ENCODE data around the gene CDON.

CDON gene

GRCh38 chr11:126072141-126072741 lies 9.6 kb upstream of the CDON start:
- TF ChIP-seq POLR2A (IDR thresholded peaks at IDR 0.05; ENCODE audit: low read length) (no peak), GATA1 (IDR thresholded peaks at IDR 0.05; ENCODE audit: low read depth, low read length) (no peak)
- DNase-seq: no peak

- no peak for DNase-seq
- TF ChIP-seq GATA1 (IDR thresholded peaks at IDR 0.05; ENCODE audit: low read depth, low read length) (no peak), POLR2A (IDR thresholded peaks at IDR 0.05; ENCODE audit: low read length) (no peak)
These were observed 814 bp upstream of the CDON start for GRCh38 chr11:126063507-126063852.

DNA sequence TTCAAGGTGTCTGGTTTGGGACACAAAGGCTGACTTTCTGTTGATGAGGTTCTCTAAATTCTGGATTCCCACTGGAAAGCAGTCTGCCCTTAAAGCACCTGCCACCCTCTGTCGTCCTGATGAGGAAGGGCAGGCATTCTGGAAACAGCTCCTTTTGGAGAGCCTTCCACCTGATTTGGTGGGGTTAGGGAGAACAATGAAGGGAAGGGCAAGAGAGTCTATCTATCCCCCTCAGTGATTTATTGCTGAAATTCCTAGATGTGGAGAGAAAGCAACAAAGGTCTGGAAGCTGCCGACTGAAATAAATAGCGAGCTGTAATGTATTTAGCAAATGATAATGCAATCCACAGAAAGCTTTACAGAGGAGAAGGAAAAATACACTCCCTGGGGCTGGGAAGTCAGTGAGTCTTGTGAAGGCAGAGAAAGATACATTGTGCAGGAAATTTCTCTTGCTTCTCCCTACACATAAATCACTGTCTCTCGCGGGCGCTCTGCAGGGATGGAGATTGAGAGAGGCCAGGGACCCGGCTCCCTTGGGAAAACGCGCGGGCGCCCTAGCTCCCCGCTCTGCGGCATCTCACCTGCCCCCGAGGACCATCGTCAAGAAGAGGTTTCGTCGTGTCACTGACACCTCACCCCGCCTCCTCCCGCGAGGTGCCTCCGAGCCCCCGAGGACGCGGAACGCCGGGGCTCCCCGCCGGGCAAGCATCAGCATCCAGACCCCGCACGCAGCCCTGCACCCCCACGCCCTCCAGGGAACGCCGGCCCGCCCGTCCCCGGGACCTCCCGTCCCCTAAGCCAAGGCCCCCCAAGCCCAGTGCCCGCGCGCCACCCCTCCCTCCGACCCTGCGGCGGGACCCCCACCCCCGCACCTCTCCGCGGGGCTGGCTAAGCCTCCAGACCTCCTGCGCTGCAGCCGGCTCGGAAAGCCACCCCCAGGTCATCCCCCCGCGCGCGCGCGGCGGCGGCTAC lies 673 bp downstream of the CDON start:
- TF ChIP-seq GATA1 (IDR thresholded peaks at IDR 0.05; ENCODE audit: low read depth, low read length): no peak
- TF ChIP-seq POLR2A (IDR thresholded peaks at IDR 0.05; ENCODE audit: low read length): no peak
- peak in 1 of 2 experiments; percentile 18 for DNase-seq

DNA sequence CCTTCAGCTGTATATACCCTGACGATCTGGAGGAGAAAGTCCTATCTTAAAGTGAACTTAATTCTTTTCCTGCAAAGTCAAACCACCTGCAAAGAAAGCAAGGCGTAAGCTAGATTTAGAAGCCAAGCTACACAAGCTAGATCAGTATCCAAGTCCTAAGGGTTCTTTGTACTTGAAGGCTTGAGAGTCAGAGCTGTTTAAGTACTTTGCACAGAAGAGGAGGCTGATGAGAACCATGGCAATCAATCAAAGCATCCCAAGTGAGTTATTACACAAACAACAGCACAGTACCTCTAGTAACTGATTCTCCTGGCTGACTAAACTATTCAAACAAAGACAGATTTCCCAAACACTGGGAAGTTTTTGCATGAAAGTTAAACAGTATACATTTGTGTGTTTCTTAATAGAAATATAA lies 1.9 kb downstream of the CDON start:
- TF ChIP-seq POLR2A (IDR thresholded peaks at IDR 0.05; ENCODE audit: low read length): no peak
- no peak for TF ChIP-seq GATA1 (IDR thresholded peaks at IDR 0.05; ENCODE audit: low read depth, low read length)
- DNase-seq: peak in 1 of 2 experiments; percentile 3

DNA sequence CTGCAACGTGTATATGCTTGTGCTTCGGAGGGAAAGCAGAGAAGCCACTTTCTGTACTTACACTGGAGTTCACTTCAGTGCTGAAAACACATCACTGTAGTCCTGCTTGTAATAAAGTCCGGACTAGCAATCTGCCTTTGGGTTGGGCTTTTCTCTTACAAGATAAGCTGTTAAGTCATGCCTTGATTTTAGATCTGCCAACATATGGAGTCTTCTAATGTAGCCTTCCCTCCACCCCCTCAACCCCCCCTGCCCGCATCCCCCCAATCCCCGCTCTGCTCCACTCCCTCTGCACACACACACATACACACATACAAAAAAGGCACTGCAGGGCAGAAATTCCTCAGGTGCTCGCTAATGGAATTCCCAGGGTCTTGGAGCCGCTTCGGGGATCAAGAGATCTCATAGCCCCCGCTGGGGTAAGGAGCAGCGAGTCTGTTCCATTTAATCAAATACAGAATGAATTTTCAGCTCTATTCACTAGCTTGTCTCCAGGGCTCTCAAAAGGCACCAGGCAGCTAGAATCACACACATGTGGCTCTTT lies 3.4 kb downstream of the CDON start:
- no peak for DNase-seq
- TF ChIP-seq POLR2A (IDR thresholded peaks at IDR 0.05; ENCODE audit: low read length): no peak
- TF ChIP-seq GATA1 (IDR thresholded peaks at IDR 0.05; ENCODE audit: low read depth, low read length): no peak

DNA sequence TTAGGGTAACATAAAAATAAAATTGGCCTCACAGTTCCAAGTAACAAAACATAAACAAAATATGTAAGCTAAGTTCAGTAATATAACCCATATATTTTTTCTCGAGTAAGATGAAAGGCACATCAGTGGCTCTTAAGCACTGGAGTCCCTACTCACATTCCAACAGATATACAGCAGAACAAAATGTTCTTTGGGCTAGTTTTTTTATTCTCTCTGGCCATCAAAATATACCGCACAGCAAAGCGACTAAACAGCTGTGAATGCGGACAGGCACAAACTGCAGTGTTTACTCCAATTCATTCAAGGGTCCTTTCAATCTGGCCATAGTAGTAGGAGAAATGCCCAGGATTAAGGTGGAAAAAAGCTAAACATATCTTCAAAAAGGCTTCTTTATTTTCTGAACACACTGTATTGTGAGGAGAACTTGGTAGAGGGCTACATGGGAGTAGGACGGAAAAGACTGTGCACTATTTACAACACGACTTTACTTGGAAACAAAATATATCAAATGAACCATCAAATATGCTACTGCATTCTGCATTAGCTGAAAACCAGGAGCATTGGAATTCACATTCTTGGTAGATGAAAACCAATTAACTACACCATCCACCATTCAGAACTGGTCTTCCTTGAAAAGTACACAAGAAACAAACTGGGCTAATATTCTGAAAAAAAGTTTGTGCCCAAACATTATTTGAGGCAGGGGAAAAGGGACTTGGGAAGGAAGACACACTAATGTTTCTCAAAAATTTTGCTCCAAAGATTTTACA lies 4.4 kb downstream of the CDON start:
- no peak for TF ChIP-seq GATA1 (IDR thresholded peaks at IDR 0.05; ENCODE audit: low read depth, low read length)
- TF ChIP-seq POLR2A (IDR thresholded peaks at IDR 0.05; ENCODE audit: low read length): no peak
- no peak for DNase-seq

DNA sequence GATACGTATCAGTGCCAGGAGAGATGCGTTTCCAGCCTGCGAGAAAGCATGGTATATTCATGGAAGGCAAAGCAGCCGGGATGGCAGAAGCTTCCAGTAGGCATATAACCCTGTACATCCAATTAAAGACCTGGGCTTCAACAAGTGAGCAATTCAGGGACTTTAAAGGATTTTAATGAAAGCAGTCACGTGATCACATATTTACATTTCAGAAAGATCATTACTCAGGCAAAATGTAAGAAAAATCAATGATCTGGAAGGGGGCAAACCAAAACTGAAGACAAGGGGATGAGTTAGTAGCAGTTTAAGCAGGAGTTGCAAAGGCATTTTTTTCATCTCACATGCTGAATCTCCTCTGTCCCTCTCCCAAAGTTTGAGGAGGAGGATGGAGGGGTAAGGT lies 7.8 kb downstream of the CDON start:
- DNase-seq: no peak
- TF ChIP-seq POLR2A (IDR thresholded peaks at IDR 0.05; ENCODE audit: low read length) (no peak), GATA1 (IDR thresholded peaks at IDR 0.05; ENCODE audit: low read depth, low read length) (no peak)

DNA sequence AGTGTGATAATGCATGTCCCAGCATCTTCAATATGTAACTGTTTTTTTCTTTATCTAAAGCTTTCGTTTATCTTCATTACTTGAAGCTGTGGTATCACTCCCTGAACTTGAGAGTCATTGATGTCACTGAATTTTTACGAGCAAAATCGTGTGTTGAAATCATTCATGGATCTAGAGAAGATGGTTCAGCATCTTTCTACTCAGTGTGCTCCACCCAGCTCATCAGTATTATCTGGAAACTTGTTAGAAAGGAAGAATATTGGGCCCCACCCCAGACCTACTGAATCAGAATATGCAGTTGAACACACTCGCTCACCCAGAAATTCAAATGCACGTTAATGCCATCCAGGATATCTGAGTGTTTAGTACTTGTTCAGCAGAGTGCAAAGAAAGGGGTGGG lies 8.3 kb downstream of the CDON start:
- DNase-seq: no peak
- TF ChIP-seq POLR2A (IDR thresholded peaks at IDR 0.05; ENCODE audit: low read length) (no peak), GATA1 (IDR thresholded peaks at IDR 0.05; ENCODE audit: low read depth, low read length) (no peak)

DNA sequence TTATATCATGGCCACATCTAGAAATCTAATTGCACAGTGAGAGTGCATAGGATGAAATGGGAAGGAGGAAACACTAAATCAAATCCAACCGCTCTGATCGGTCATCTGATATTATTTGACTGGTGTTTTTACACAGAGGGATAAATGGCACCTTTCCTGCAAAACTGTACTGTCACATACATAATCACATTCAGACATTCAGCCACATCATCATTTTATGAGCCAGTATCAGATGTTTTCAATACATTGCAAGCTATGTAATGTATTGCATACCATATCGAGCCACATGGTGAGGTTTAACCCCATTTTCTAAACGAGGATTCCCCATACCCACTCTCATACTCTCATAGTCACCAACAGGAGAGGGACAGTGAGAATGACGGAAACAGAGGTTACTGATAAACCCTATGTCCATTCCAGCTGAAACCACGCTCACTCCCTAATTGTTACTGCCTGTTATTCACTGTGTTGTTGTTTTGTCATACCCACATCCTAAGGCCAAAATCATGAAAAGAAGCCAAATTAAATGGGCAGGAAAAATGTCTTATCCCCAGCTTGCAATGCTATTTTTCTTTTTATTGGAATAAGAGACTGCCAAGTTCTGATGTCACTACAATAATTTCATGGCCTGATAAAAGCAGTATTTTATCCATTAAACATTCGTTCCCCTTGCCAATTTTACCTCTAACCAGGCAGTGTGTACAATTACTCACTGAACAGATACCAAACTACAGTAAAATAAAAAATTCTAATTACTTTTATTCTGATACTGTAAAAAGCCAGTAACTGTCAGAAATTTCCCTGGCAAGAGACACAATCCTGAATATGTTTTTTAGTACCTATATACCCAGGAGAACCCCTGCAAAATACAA lies 9.0 kb downstream of the CDON start:
- no peak for DNase-seq
- TF ChIP-seq GATA1 (IDR thresholded peaks at IDR 0.05; ENCODE audit: low read depth, low read length) (no peak), POLR2A (IDR thresholded peaks at IDR 0.05; ENCODE audit: low read length) (no peak)

- no peak for TF ChIP-seq POLR2A (IDR thresholded peaks at IDR 0.05; ENCODE audit: low read length)
- no peak for TF ChIP-seq GATA1 (IDR thresholded peaks at IDR 0.05; ENCODE audit: low read depth, low read length)
- DNase-seq: no peak
These were observed 11.5 kb downstream of the CDON start for GRCh38 chr11:126051117-126051516.

- TF ChIP-seq GATA1 (IDR thresholded peaks at IDR 0.05; ENCODE audit: low read depth, low read length) (no peak), POLR2A (IDR thresholded peaks at IDR 0.05; ENCODE audit: low read length) (no peak)
- DNase-seq: no peak
These were observed 13.5 kb downstream of the CDON start for GRCh38 chr11:126049159-126049558.

GRCh38 chr11:126048197-126048596 lies 14.5 kb downstream of the CDON start:
- no peak for DNase-seq
- no peak for TF ChIP-seq GATA1 (IDR thresholded peaks at IDR 0.05; ENCODE audit: low read depth, low read length)
- no peak for TF ChIP-seq POLR2A (IDR thresholded peaks at IDR 0.05; ENCODE audit: low read length)
